ENCODE measurements around the gene EGFLAM. TPM values are rescaled to one million over a fixed set of nuclear protein-coding genes. Genes with fewer than 3 reads are reported as not detected.

The EGFLAM gene
- total RNA-seq, 1 experiment from 2014 or later, result 0.33 TPM

DNA sequence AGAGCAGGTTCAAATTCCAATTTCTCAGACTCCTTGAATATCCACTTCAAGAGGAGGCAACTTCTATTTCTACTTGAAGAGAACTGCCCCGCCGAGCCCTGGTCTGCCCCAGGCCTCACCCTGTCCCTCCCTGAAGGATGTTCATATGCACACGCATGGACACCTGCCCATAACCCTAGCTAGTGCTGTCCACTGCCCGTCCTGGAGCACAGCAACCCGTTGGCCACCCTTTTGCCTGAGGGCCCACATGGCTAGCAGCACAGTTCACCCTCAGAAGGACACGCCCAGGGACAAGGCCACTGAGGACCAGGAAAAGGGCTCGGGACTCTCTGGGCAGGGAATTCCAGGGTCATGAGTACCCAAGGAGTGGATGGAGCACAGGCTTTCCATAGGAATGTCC is 63.6 kb downstream of the EGFLAM start:
- H2AK5ac ChIP-seq (ENCODE audit: insufficient read length, low read length), result no peak overlapping the region
- H2BK15ac ChIP-seq (ENCODE audit: low read depth, low read length), result no peak overlapping the region
- no peaks in the 10 kb centered on the region for H3K23me2 ChIP-seq (ENCODE audit: insufficient read length, low read depth, low read length, poor library complexity, severe bottlenecking)
- no peak overlapping the region for H3K9ac ChIP-seq (ENCODE audit: extremely low read depth, insufficient read length, low read length)
- no peak overlapping the region for H2BK120ac ChIP-seq (ENCODE audit: low read depth, low read length, poor library complexity, severe bottlenecking)
- WGBS (ENCODE audit: extremely low coverage, insufficient read length, low lambda C conversion rate), result no CpG with 5 or more reads among the region's 7 CpGs
- no peaks in the 10 kb centered on the region for H3K9me3 ChIP-seq (ENCODE audit: control insufficient read depth, low read depth, low read length)
- no peak overlapping the region for H2BK12ac ChIP-seq (ENCODE audit: insufficient read length, low read depth, low read length)
- H3K36me3 Mint-ChIP-seq (ENCODE audit: insufficient read depth in 1 of 3, low read depth in 3 of 3), result peaks cover 0 to 3% (median 3%) of the 10 kb centered on the region in 3 experiments; a peak in 3 of 7 replicates
- H3K4ac ChIP-seq (ENCODE audit: low read depth, low read length), result no peak overlapping the region
- H3K23ac ChIP-seq (ENCODE audit: insufficient read length, low read depth, low read length), result no peak overlapping the region
- DNase-seq, result no peak
- TF ChIP-seq, protein P1, sequence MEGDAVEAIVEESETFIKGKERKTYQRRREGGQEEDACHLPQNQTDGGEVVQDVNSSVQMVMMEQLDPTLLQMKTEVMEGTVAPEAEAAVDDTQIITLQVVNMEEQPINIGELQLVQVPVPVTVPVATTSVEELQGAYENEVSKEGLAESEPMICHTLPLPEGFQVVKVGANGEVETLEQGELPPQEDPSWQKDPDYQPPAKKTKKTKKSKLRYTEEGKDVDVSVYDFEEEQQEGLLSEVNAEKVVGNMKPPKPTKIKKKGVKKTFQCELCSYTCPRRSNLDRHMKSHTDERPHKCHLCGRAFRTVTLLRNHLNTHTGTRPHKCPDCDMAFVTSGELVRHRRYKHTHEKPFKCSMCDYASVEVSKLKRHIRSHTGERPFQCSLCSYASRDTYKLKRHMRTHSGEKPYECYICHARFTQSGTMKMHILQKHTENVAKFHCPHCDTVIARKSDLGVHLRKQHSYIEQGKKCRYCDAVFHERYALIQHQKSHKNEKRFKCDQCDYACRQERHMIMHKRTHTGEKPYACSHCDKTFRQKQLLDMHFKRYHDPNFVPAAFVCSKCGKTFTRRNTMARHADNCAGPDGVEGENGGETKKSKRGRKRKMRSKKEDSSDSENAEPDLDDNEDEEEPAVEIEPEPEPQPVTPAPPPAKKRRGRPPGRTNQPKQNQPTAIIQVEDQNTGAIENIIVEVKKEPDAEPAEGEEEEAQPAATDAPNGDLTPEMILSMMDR (conservative IDR thresholded peaks at IDR 0.05), result no peak
- no peak overlapping the region for H4K5ac ChIP-seq (ENCODE audit: insufficient read length, low read depth, low read length)
- H3T11ph ChIP-seq (ENCODE audit: low read length), result no peak overlapping the region
- no peak overlapping the region for H2BK5ac ChIP-seq (ENCODE audit: insufficient read length, low read length)
- H3K27ac ChIP-seq (ENCODE audit: insufficient read length, low read depth, low read length), result no peak overlapping the region
- H3K9me3 Mint-ChIP-seq, result peaks cover 10 to 13% of the 10 kb centered on the region in 2 experiments; a peak in 4 of 5 replicates
- H4K91ac ChIP-seq (ENCODE audit: insufficient read length, low read depth, low read length), result no peak overlapping the region
- no peaks in the 10 kb centered on the region for H3K4me1 ChIP-seq (ENCODE audit: insufficient read depth, low read length)
- no peak overlapping the region for H3K14ac ChIP-seq (ENCODE audit: insufficient read depth, low read length)
- no peak overlapping the region for H3K18ac ChIP-seq (ENCODE audit: insufficient read length, low read depth, low read length)
- H3K4me3 Mint-ChIP-seq, result no peak overlapping the region
- H3K56ac ChIP-seq (ENCODE audit: insufficient read length, low read depth, low read length), result no peak overlapping the region
- H3K27me3 ChIP-seq (ENCODE audit: insufficient read depth, low read length), result no peaks in the 10 kb centered on the region
- H3K4me2 ChIP-seq (ENCODE audit: insufficient read depth, insufficient read length, low read length), result no peak overlapping the region
- no peak overlapping the region for H2BK20ac ChIP-seq (ENCODE audit: low read depth, low read length, poor library complexity, severe bottlenecking)
- no peaks in the 10 kb centered on the region for H4K20me1 ChIP-seq (ENCODE audit: control insufficient read depth, insufficient read depth, insufficient read length)
- no peaks in the 10 kb centered on the region for H3K79me2 ChIP-seq (ENCODE audit: insufficient read depth, low read length)
- no peak overlapping the region for H3K27ac Mint-ChIP-seq
- no peaks in the 10 kb centered on the region for H3K79me1 ChIP-seq (ENCODE audit: insufficient read depth, low read depth, low read length, poor library complexity, severe bottlenecking)
- H2AFZ ChIP-seq (ENCODE audit: low read length), result no peak overlapping the region
- H3K27me3 Mint-ChIP-seq (ENCODE audit: low read depth), result no peaks in the 10 kb centered on the region; the same call in 1 of the 2 replicates
- H4K8ac ChIP-seq (replicated peaks; ENCODE audit: insufficient read length, low read depth, low read length), result no peak overlapping the region
- no peaks in the 10 kb centered on the region for H3K4me1 Mint-ChIP-seq
